GM12878 (cell line): ENCODE measurements around the gene PDE6B.

Source experiments
- CBX3 ChIP-seq: fragments of 200-600 bp; sonication (generic); IDR thresholded peaks from 2 replicates; pipeline ENCODE4 v1.6.1; 2016; ENCODE audit warnings: low read depth, borderline replicate concordance
- HCFC1 ChIP-seq: fragments of 150-350 bp; IDR thresholded peaks from 2 replicates; pipeline ENCODE4 v1.6.1; 2014; ENCODE audit warnings: low read length
- TF ChIP-seq, protein P1 (sequence below): fragments of 450-650 bp; IDR thresholded peaks from 2 replicates; pipeline ENCODE4 v1.6.1; 2018; ENCODE audit warnings: borderline replicate concordance, mild to moderate bottlenecking; ENCODE audit not compliant: partially characterized antibody
- TF ChIP-seq, protein P2 (sequence below), 3 experiments: IDR thresholded peaks in 2 of 3; conservative IDR thresholded peaks in 1 of 3; 2 replicates each; pipeline ENCODE4 v1.5.1; 2011; ENCODE audit warnings: low read depth in 3 of 3, low read length in 3 of 3, mild to moderate bottlenecking in 3 of 3, control low read depth in 2 of 3, moderate library complexity in 2 of 3, inconsistent platforms in 1 of 3, mixed read lengths in 1 of 3; ENCODE audit not compliant: control insufficient read depth in 2 of 3, insufficient read depth in 1 of 3; ENCODE audit errors: extremely low read depth in 1 of 3

DNA sequence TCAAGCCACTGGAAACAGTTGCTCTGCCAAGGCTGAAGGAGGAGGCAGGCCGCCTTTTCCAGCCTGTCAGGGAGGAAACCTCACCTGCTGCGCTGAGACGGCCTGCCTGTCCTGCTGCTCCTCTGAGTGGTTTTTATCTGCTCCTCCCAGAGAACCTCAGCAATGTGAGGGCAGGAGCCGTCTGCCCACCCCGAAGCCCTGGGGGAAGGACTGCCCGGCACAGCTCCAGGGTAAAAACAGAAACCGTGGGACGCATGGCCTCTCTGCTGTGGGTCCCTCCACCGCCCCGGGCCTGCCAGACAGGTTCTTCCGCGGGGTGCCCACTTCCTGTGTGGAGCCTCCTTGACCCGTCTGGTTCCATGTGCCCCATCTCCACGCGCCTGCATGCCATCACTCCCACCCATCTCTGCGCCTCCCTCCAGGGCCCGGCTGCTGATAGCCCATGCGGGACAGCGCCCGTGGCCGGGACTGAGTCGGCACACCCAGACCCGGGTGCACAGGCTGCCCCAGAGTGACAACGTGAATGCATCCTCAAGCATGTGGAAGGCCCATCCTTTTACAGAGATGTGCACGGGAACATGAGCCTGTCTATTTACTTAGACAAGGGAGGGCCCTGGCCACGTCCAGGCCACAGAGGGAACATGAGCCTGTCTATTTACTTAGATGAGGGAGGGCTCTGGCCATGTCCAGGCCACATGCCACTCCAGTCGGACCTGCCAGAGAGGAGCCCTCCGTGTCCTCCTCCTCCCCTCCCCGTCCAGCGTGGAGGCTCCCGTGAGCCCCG, 67.6 kb downstream of the PDE6B start:
- no peak for TF ChIP-seq CBX3
- no peak for TF ChIP-seq HCFC1
- TF ChIP-seq, protein P1, sequence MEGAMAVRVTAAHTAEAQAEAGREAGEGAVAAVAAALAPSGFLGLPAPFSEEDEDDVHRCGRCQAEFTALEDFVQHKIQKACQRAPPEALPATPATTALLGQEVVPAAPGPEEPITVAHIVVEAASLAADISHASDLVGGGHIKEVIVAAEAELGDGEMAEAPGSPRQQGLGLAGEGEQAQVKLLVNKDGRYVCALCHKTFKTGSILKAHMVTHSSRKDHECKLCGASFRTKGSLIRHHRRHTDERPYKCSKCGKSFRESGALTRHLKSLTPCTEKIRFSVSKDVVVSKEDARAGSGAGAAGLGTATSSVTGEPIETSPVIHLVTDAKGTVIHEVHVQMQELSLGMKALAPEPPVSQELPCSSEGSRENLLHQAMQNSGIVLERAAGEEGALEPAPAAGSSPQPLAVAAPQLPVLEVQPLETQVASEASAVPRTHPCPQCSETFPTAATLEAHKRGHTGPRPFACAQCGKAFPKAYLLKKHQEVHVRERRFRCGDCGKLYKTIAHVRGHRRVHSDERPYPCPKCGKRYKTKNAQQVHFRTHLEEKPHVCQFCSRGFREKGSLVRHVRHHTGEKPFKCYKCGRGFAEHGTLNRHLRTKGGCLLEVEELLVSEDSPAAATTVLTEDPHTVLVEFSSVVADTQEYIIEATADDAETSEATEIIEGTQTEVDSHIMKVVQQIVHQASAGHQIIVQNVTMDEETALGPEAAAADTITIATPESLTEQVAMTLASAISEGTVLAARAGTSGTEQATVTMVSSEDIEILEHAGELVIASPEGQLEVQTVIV: no peak
- TF ChIP-seq, protein P2, sequence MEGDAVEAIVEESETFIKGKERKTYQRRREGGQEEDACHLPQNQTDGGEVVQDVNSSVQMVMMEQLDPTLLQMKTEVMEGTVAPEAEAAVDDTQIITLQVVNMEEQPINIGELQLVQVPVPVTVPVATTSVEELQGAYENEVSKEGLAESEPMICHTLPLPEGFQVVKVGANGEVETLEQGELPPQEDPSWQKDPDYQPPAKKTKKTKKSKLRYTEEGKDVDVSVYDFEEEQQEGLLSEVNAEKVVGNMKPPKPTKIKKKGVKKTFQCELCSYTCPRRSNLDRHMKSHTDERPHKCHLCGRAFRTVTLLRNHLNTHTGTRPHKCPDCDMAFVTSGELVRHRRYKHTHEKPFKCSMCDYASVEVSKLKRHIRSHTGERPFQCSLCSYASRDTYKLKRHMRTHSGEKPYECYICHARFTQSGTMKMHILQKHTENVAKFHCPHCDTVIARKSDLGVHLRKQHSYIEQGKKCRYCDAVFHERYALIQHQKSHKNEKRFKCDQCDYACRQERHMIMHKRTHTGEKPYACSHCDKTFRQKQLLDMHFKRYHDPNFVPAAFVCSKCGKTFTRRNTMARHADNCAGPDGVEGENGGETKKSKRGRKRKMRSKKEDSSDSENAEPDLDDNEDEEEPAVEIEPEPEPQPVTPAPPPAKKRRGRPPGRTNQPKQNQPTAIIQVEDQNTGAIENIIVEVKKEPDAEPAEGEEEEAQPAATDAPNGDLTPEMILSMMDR (IDR thresholded peaks at IDR 0.05 in 2 of 3, conservative IDR thresholded peaks at IDR 0.05 in 1 of 3; ENCODE audit: control insufficient read depth in 2 of 3, extremely low read depth in 1 of 3, insufficient read depth in 1 of 3, low read depth in 3 of 3, low read length in 3 of 3): no peak
